Activated B cell treated with CpG ODN at 0.5 μM for 24 hours (primary cell): ENCODE data around the gene CD55. TPM values are rescaled to one million over a fixed set of nuclear protein-coding genes. Genes with fewer than 3 reads are reported as not detected.
A peak's percentile ranks its signal among the peaks of the same experiment; 100 is the strongest.

Experiments
- ATAC-seq: fragments of 200-7000 bp; cut with Tn5 transposase; one replicate; pipeline ENCODE4 v1.10.0; 2021; ENCODE audit warnings: low read depth, mild to moderate bottlenecking, moderate library complexity
- CTCF ChIA-PET: fragments of 350-600 bp; sonication (Branson Sonifier 250); formaldehyde crosslinking; loops from one replicate; lab custom pipeline; 2021; ENCODE audit warnings: antibody characterized with exemption; lab: Charles Lee
- POLR2A ChIA-PET: fragments of 350-600 bp; sonication (Branson Sonifier 250); formaldehyde crosslinking; loops from one replicate; lab custom pipeline; 2021; ENCODE audit warnings: antibody characterized with exemption; lab: Charles Lee
- DNase-seq: peaks from one replicate; pipeline ENCODE4 v3.0.0; 2022
- H3K27ac Mint-ChIP-seq: one replicate; pipeline ENCODE4 v1.8.0; 2020; ENCODE audit warnings: mixed read lengths
- H3K27me3 Mint-ChIP-seq: one replicate; pipeline ENCODE4 v1.8.0; 2021; ENCODE audit warnings: mixed read lengths
- H3K36me3 Mint-ChIP-seq: one replicate; pipeline ENCODE4 v1.8.0; 2021; ENCODE audit warnings: low read depth, mixed read lengths
- H3K4me1 Mint-ChIP-seq: one replicate; pipeline ENCODE4 v1.8.0; 2021; ENCODE audit warnings: mixed read lengths
- H3K4me3 Mint-ChIP-seq: one replicate; pipeline ENCODE4 v1.8.0; 2020; ENCODE audit warnings: mild to moderate bottlenecking, mixed read lengths
- H3K9me3 Mint-ChIP-seq: one replicate; pipeline ENCODE4 v1.8.0; 2020; ENCODE audit warnings: mixed read lengths
- CTCF ChIP-seq: fragments of 200-600 bp; IDR thresholded peaks from one replicate; pipeline ENCODE4 v1.8.0; 2022; ENCODE audit warnings: antibody characterized with exemption, mild to moderate bottlenecking
- intact Hi-C: fragments of 100-400 bp; cut with micrococcal nuclease; formaldehyde crosslinking; loops from one replicate; pipeline ENCODE4 v1.15.1; 2024
- total RNA-seq: library from RNA; stranded (reverse); gene quantifications from 2 replicates; pipeline ENCODE4 v1.2.3, GENCODE V29; 2022

Gene CD55
- total RNA-seq, 1 donor from 2014 or later, result 90.9 TPM

- ChIA-PET POLR2A (interaction anchor here (0.6 to 1.2 kb wide), 2 partner anchors 28 to 42 kb away, joined by 3 to 5 read pairs; partner anchors contain the start of gene CD55), CTCF (interaction anchor here (2.0 kb wide), 1 partner anchor 41 kb away, joined by 5 read pairs; no protein-coding TSS in a partner anchor)
- Mint-ChIP-seq H3K4me3 (no peak overlapping the region), H3K4me1 (peaks cover 4% of the 10 kb centered on the region), H3K9me3 (no peaks in the 10 kb centered on the region), H3K27ac (no peak overlapping the region), H3K27me3 (no peaks in the 10 kb centered on the region), H3K36me3 (peaks cover 34% of the 10 kb centered on the region)
- TF ChIP-seq CTCF, result no peak
- intact Hi-C loops, result no loop called here
- no peak for DNase-seq
- peak; percentile 47 for ATAC-seq
Observed at GRCh38 chr1:207362962-207363860, 41.7 kb downstream of the CD55 start.

GRCh38 chr1:207363871-207364270 is 42.4 kb downstream of the CD55 start:
- no peaks in the 10 kb centered on the region for H3K27me3 Mint-ChIP-seq
- DNase-seq (no peak), ATAC-seq (no peak)
- TF ChIP-seq CTCF, result no peak
- H3K9me3 Mint-ChIP-seq, result no peaks in the 10 kb centered on the region
- ChIA-PET POLR2A (interaction anchor here (1.2 kb wide), 1 partner anchor 42 kb away, joined by 5 read pairs; the partner anchor contains the start of gene CD55), CTCF (interaction anchor here (2.0 kb wide), 1 partner anchor 41 kb away, joined by 5 read pairs; no protein-coding TSS in a partner anchor)
- H3K36me3 Mint-ChIP-seq, result peaks cover 31% of the 10 kb centered on the region
- no peak overlapping the region for H3K27ac Mint-ChIP-seq
- peaks cover under 1% of the 10 kb centered on the region for H3K4me1 Mint-ChIP-seq
- no peak overlapping the region for H3K4me3 Mint-ChIP-seq
- intact Hi-C loops, result no loop called here

- DNase-seq, result no peak
- peaks cover 25% of the 10 kb centered on the region for H3K36me3 Mint-ChIP-seq
- ChIA-PET CTCF (no interaction called here), POLR2A (no interaction called here)
- H3K9me3 Mint-ChIP-seq, result no peaks in the 10 kb centered on the region
- no peak overlapping the region for H3K27ac Mint-ChIP-seq
- H3K4me3 Mint-ChIP-seq, result no peak overlapping the region
- intact Hi-C loops, result no loop called here
- no peaks in the 10 kb centered on the region for H3K4me1 Mint-ChIP-seq
- no peaks in the 10 kb centered on the region for H3K27me3 Mint-ChIP-seq
- no peak for TF ChIP-seq CTCF
- no peak for ATAC-seq
Observed at GRCh38 chr1:207364614-207365013, 43.1 kb downstream of the CD55 start.

GRCh38 chr1:207365063-207365462 is 43.6 kb downstream of the CD55 start:
- POLR2A ChIA-PET, result no interaction called here
- DNase-seq (no peak), ATAC-seq (no peak)
- Mint-ChIP-seq H3K36me3 (peaks cover 21% of the 10 kb centered on the region), H3K4me3 (no peak overlapping the region), H3K27me3 (no peaks in the 10 kb centered on the region), H3K4me1 (no peaks in the 10 kb centered on the region), H3K9me3 (no peaks in the 10 kb centered on the region), H3K27ac (no peak overlapping the region)
- no peak for TF ChIP-seq CTCF
- CTCF ChIA-PET, result no interaction called here
- intact Hi-C loops, result no loop called here

- ChIA-PET CTCF (no interaction called here), POLR2A (interaction anchor here (0.6 to 0.8 kb wide), 2 partner anchors 25 to 60 kb away, joined by 3 to 5 read pairs; no protein-coding TSS in a partner anchor)
- Mint-ChIP-seq H3K4me3 (no peak overlapping the region), H3K27ac (no peak overlapping the region), H3K36me3 (peaks cover 29% of the 10 kb centered on the region), H3K4me1 (no peaks in the 10 kb centered on the region), H3K9me3 (peaks cover 2% of the 10 kb centered on the region), H3K27me3 (no peaks in the 10 kb centered on the region)
- no peak for TF ChIP-seq CTCF
- intact Hi-C loops, result no loop called here
- DNase-seq (no peak), ATAC-seq (no peak)
Observed at GRCh38 chr1:207366022-207366421, 44.5 kb downstream of the CD55 start.
